ENCODE measurements around the gene RASGRF2.

The RASGRF2 gene

GRCh38 chr5:81171769-81172168 is 211.6 kb downstream of the RASGRF2 start:
- no peak for TF ChIP-seq CTCF (IDR thresholded peaks at IDR 0.05; ENCODE audit: control insufficient read depth, extremely low read depth, insufficient read depth)
- H3K4me3 ChIP-seq (ENCODE audit: low read depth, low read length): no peak overlapping the region
- peak; percentile 95 for DNase-seq (ENCODE audit: low read depth)

DNA sequence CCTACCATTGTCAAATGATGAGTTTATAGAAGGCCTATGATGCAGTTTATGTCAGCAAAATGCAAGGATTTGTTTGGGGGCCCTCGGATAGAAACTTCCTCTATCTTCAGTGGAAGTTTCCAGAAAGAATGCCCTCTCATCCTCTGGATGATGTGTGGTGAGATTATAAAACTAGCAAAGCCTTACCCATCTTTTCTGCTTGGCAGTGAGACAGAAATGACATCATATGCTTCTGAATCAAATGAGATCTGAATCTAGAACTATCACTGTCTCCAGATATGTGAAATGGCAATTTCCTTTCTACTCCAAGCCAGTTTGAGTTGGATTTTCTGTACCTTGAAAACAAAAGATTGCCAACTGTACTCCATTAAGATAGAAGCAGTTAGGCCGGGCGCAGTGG is 212.5 kb downstream of the RASGRF2 start:
- peak; percentile 11 for DNase-seq (ENCODE audit: low read depth)
- no peak overlapping the region for H3K4me3 ChIP-seq (ENCODE audit: low read depth, low read length)
- no peak for TF ChIP-seq CTCF (IDR thresholded peaks at IDR 0.05; ENCODE audit: control insufficient read depth, extremely low read depth, insufficient read depth)

DNA sequence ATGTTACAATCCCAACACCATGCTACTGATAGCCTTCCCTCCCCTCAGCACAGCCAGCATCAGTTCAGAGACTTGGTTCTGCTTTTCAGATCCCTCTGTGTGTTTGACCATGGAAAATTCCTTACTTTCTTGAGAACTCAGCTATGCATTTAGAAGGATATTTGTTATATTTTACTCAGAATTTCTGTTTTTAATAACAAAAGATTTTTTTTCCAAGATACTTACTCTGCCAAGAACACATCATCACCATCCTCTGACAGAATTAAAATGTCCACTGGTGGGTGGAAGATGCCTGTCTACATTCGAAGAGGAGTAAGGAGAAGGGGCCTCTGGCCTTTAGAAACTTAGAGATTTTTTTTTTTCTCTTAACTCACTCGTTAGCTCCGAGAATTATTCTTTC is 216.9 kb downstream of the RASGRF2 start:
- TF ChIP-seq CTCF (IDR thresholded peaks at IDR 0.05; ENCODE audit: control insufficient read depth, extremely low read depth, insufficient read depth): no peak
- DNase-seq (ENCODE audit: low read depth): no peak
- H3K4me3 ChIP-seq (ENCODE audit: low read depth, low read length): no peak overlapping the region

DNA sequence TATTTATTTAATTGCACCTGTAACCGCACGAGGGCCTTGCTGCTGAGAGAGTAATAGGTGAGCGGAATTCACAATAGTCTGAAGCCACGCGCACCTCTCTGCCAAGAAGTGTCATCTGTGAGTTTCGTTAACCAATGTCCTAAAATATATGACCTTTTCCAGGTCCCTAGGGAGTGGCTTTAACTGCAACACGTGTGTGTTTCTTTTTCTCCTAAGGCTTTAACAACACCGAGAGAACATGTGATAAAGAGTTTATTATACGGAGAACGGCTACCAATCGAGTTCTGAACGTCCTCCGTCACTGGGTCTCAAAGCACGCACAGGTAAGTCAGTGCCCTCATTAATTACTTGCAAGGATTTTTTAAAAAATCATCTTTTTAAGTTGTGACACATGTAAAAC is 219.8 kb downstream of the RASGRF2 start:
- no peak overlapping the region for H3K4me3 ChIP-seq (ENCODE audit: low read depth, low read length)
- no peak for DNase-seq (ENCODE audit: low read depth)
- TF ChIP-seq CTCF (IDR thresholded peaks at IDR 0.05; ENCODE audit: control insufficient read depth, extremely low read depth, insufficient read depth): no peak

- DNase-seq (ENCODE audit: low read depth): no peak
- H3K4me3 ChIP-seq (ENCODE audit: low read depth, low read length): no peak overlapping the region
- no peak for TF ChIP-seq CTCF (IDR thresholded peaks at IDR 0.05; ENCODE audit: control insufficient read depth, extremely low read depth, insufficient read depth)
These were observed 220.8 kb downstream of the RASGRF2 start for GRCh38 chr5:81180780-81181460.

GRCh38 chr5:81181576-81182316 is 221.6 kb downstream of the RASGRF2 start:
- TF ChIP-seq CTCF (IDR thresholded peaks at IDR 0.05; ENCODE audit: control insufficient read depth, extremely low read depth, insufficient read depth): no peak
- H3K4me3 ChIP-seq (ENCODE audit: low read depth, low read length): no peak overlapping the region
- no peak for DNase-seq (ENCODE audit: low read depth)
